ENCODE results near the gene RUVBL1.

RUVBL1 gene

GRCh38 chr3:128113817-128114794 is 9.5 kb downstream of the RUVBL1 start:
- H3K27me3 ChIP-seq (ENCODE audit: insufficient read depth, low read length): no peaks in the 10 kb centered on the region
- peaks cover 50% of the 10 kb centered on the region for H3K36me3 ChIP-seq (ENCODE audit: insufficient read depth, low read length)
- no peaks in the 10 kb centered on the region for H3K4me1 ChIP-seq (ENCODE audit: insufficient read depth, low read length)
- no peaks in the 10 kb centered on the region for H3K9me3 ChIP-seq (ENCODE audit: low read length)
- no peak overlapping the region for H3K4me3 ChIP-seq (ENCODE audit: low read length)
- H2AFZ ChIP-seq (ENCODE audit: low read depth, low read length): no peak overlapping the region

GRCh38 chr3:128112357-128112968 is 11.1 kb downstream of the RUVBL1 start:
- Histone ChIP-seq H2AFZ (ENCODE audit: low read depth, low read length) (no peak overlapping the region), H3K9me3 (ENCODE audit: low read length) (no peaks in the 10 kb centered on the region), H3K27me3 (ENCODE audit: insufficient read depth, low read length) (no peaks in the 10 kb centered on the region), H3K36me3 (ENCODE audit: insufficient read depth, low read length) (peaks cover 48% of the 10 kb centered on the region), H3K4me3 (ENCODE audit: low read length) (no peak overlapping the region), H3K4me1 (ENCODE audit: insufficient read depth, low read length) (peaks cover 11% of the 10 kb centered on the region)

GRCh38 chr3:128111147-128111546 is 12.5 kb downstream of the RUVBL1 start:
- Histone ChIP-seq H3K36me3 (ENCODE audit: insufficient read depth, low read length) (peaks cover 43% of the 10 kb centered on the region), H3K4me3 (ENCODE audit: low read length) (no peak overlapping the region), H3K9me3 (ENCODE audit: low read length) (no peaks in the 10 kb centered on the region), H3K4me1 (ENCODE audit: insufficient read depth, low read length) (peaks cover 11% of the 10 kb centered on the region), H3K27me3 (ENCODE audit: insufficient read depth, low read length) (no peaks in the 10 kb centered on the region), H2AFZ (ENCODE audit: low read depth, low read length) (no peak overlapping the region)

GRCh38 chr3:128107834-128108233 is 15.8 kb downstream of the RUVBL1 start:
- H3K36me3 ChIP-seq (ENCODE audit: insufficient read depth, low read length): peaks cover 50% of the 10 kb centered on the region
- H2AFZ ChIP-seq (ENCODE audit: low read depth, low read length): no peak overlapping the region
- no peaks in the 10 kb centered on the region for H3K9me3 ChIP-seq (ENCODE audit: low read length)
- H3K27me3 ChIP-seq (ENCODE audit: insufficient read depth, low read length): no peaks in the 10 kb centered on the region
- H3K4me1 ChIP-seq (ENCODE audit: insufficient read depth, low read length): peaks cover 11% of the 10 kb centered on the region
- no peak overlapping the region for H3K4me3 ChIP-seq (ENCODE audit: low read length)

GRCh38 chr3:128103136-128103676 is 20.4 kb downstream of the RUVBL1 start:
- no peak overlapping the region for H3K4me3 ChIP-seq (ENCODE audit: low read length)
- no peaks in the 10 kb centered on the region for H3K9me3 ChIP-seq (ENCODE audit: low read length)
- peaks cover 68% of the 10 kb centered on the region for H3K36me3 ChIP-seq (ENCODE audit: insufficient read depth, low read length)
- H3K4me1 ChIP-seq (ENCODE audit: insufficient read depth, low read length): peaks cover 6% of the 10 kb centered on the region
- no peak overlapping the region for H2AFZ ChIP-seq (ENCODE audit: low read depth, low read length)
- no peaks in the 10 kb centered on the region for H3K27me3 ChIP-seq (ENCODE audit: insufficient read depth, low read length)

GRCh38 chr3:128100638-128101037 is 23.0 kb downstream of the RUVBL1 start:
- no peaks in the 10 kb centered on the region for H3K4me1 ChIP-seq (ENCODE audit: insufficient read depth, low read length)
- H3K27me3 ChIP-seq (ENCODE audit: insufficient read depth, low read length): no peaks in the 10 kb centered on the region
- peaks cover 86% of the 10 kb centered on the region for H3K36me3 ChIP-seq (ENCODE audit: insufficient read depth, low read length)
- H2AFZ ChIP-seq (ENCODE audit: low read depth, low read length): no peak overlapping the region
- no peaks in the 10 kb centered on the region for H3K9me3 ChIP-seq (ENCODE audit: low read length)
- H3K4me3 ChIP-seq (ENCODE audit: low read length): no peak overlapping the region

GRCh38 chr3:128100161-128100560 is 23.5 kb downstream of the RUVBL1 start:
- H3K36me3 ChIP-seq (ENCODE audit: insufficient read depth, low read length): peaks cover 90% of the 10 kb centered on the region
- H3K4me1 ChIP-seq (ENCODE audit: insufficient read depth, low read length): no peaks in the 10 kb centered on the region
- H3K4me3 ChIP-seq (ENCODE audit: low read length): no peak overlapping the region
- H3K27me3 ChIP-seq (ENCODE audit: insufficient read depth, low read length): no peaks in the 10 kb centered on the region
- H3K9me3 ChIP-seq (ENCODE audit: low read length): no peaks in the 10 kb centered on the region
- H2AFZ ChIP-seq (ENCODE audit: low read depth, low read length): no peak overlapping the region

- Histone ChIP-seq H3K4me1 (ENCODE audit: insufficient read depth, low read length) (no peaks in the 10 kb centered on the region), H3K36me3 (ENCODE audit: insufficient read depth, low read length) (peaks cover 81% of the 10 kb centered on the region), H3K27me3 (ENCODE audit: insufficient read depth, low read length) (no peaks in the 10 kb centered on the region), H3K4me3 (ENCODE audit: low read length) (no peak overlapping the region), H2AFZ (ENCODE audit: low read depth, low read length) (no peak overlapping the region), H3K9me3 (ENCODE audit: low read length) (no peaks in the 10 kb centered on the region)
Measured at GRCh38 chr3:128098234-128098633, 25.4 kb downstream of the RUVBL1 start.

- no peak overlapping the region for H3K4me3 ChIP-seq (ENCODE audit: low read length)
- H3K9me3 ChIP-seq (ENCODE audit: low read length): no peaks in the 10 kb centered on the region
- H3K4me1 ChIP-seq (ENCODE audit: insufficient read depth, low read length): no peaks in the 10 kb centered on the region
- peaks cover 61% of the 10 kb centered on the region for H3K36me3 ChIP-seq (ENCODE audit: insufficient read depth, low read length)
- no peak overlapping the region for H2AFZ ChIP-seq (ENCODE audit: low read depth, low read length)
- H3K27me3 ChIP-seq (ENCODE audit: insufficient read depth, low read length): no peaks in the 10 kb centered on the region
Measured at GRCh38 chr3:128095222-128095703, 28.3 kb downstream of the RUVBL1 start.

GRCh38 chr3:128094295-128095151 is 29.1 kb downstream of the RUVBL1 start:
- H3K4me1 ChIP-seq (ENCODE audit: insufficient read depth, low read length): no peaks in the 10 kb centered on the region
- H3K36me3 ChIP-seq (ENCODE audit: insufficient read depth, low read length): peaks cover 54% of the 10 kb centered on the region
- H3K27me3 ChIP-seq (ENCODE audit: insufficient read depth, low read length): no peaks in the 10 kb centered on the region
- H2AFZ ChIP-seq (ENCODE audit: low read depth, low read length): no peak overlapping the region
- no peaks in the 10 kb centered on the region for H3K9me3 ChIP-seq (ENCODE audit: low read length)
- no peak overlapping the region for H3K4me3 ChIP-seq (ENCODE audit: low read length)

- H3K4me1 ChIP-seq (ENCODE audit: insufficient read depth, low read length): no peaks in the 10 kb centered on the region
- peaks cover 38% of the 10 kb centered on the region for H3K36me3 ChIP-seq (ENCODE audit: insufficient read depth, low read length)
- H3K27me3 ChIP-seq (ENCODE audit: insufficient read depth, low read length): no peaks in the 10 kb centered on the region
- no peaks in the 10 kb centered on the region for H3K9me3 ChIP-seq (ENCODE audit: low read length)
- no peak overlapping the region for H2AFZ ChIP-seq (ENCODE audit: low read depth, low read length)
- H3K4me3 ChIP-seq (ENCODE audit: low read length): no peak overlapping the region
Measured at GRCh38 chr3:128091586-128091985, 32.0 kb downstream of the RUVBL1 start.

- Histone ChIP-seq H3K4me3 (ENCODE audit: low read length) (no peak overlapping the region), H3K4me1 (ENCODE audit: insufficient read depth, low read length) (no peaks in the 10 kb centered on the region), H2AFZ (ENCODE audit: low read depth, low read length) (no peak overlapping the region), H3K27me3 (ENCODE audit: insufficient read depth, low read length) (no peaks in the 10 kb centered on the region), H3K36me3 (ENCODE audit: insufficient read depth, low read length) (peaks cover 45% of the 10 kb centered on the region), H3K9me3 (ENCODE audit: low read length) (no peaks in the 10 kb centered on the region)
Measured at GRCh38 chr3:128089135-128089534, 34.5 kb downstream of the RUVBL1 start.
